ENCODE measurements around the gene TMEM61.

GRCh38 chr1:54950369-54951163 lies 29.9 kb upstream of the TMEM61 start:
- TF ChIP-seq, protein P1, sequence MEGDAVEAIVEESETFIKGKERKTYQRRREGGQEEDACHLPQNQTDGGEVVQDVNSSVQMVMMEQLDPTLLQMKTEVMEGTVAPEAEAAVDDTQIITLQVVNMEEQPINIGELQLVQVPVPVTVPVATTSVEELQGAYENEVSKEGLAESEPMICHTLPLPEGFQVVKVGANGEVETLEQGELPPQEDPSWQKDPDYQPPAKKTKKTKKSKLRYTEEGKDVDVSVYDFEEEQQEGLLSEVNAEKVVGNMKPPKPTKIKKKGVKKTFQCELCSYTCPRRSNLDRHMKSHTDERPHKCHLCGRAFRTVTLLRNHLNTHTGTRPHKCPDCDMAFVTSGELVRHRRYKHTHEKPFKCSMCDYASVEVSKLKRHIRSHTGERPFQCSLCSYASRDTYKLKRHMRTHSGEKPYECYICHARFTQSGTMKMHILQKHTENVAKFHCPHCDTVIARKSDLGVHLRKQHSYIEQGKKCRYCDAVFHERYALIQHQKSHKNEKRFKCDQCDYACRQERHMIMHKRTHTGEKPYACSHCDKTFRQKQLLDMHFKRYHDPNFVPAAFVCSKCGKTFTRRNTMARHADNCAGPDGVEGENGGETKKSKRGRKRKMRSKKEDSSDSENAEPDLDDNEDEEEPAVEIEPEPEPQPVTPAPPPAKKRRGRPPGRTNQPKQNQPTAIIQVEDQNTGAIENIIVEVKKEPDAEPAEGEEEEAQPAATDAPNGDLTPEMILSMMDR (IDR thresholded peaks at IDR 0.05), result peak; percentile 85
- TF ChIP-seq EZH2 (IDR thresholded peaks at IDR 0.05), result no peak
- TF ChIP-seq EZH2phosphoT487 (IDR thresholded peaks at IDR 0.05), result no peak

Data from neural progenitor cell (in vitro differentiated cells).